Trophoblast cell (in vitro differentiated cells and primary cell): ENCODE results near the gene BUB1.

Experiments used
- DNase-seq, 2 donors: peaks; one replicate each; pipeline ENCODE4 v3.0.0-alpha.2; 2016
- H2AFZ ChIP-seq: 2 replicates; pipeline ENCODE4 v1.6.1; 2013; ENCODE audit warnings: low read length, moderate library complexity, mild to moderate bottlenecking; ENCODE audit not compliant: insufficient read depth, poor library complexity
- H2AK5ac ChIP-seq: 2 replicates; pipeline ENCODE4 v1.6.1; 2013; ENCODE audit warnings: mild to moderate bottlenecking, low read length
- H2BK120ac ChIP-seq: 2 replicates; pipeline ENCODE4 v1.6.1; 2013; ENCODE audit warnings: low read length, mild to moderate bottlenecking, moderate library complexity; ENCODE audit not compliant: insufficient read depth, poor library complexity
- H2BK12ac ChIP-seq: 2 replicates; pipeline ENCODE4 v1.6.1; 2013; ENCODE audit warnings: mild to moderate bottlenecking, low read length, moderate library complexity
- H2BK5ac ChIP-seq: 2 replicates; pipeline ENCODE4 v1.6.1; 2013; ENCODE audit warnings: low read length, low read depth, moderate library complexity, mild to moderate bottlenecking; ENCODE audit not compliant: poor library complexity
- H3K14ac ChIP-seq: 2 replicates; pipeline ENCODE4 v1.6.1; 2013; ENCODE audit warnings: mild to moderate bottlenecking, low read length
- H3K18ac ChIP-seq: 2 replicates; pipeline ENCODE4 v1.6.1; 2013; ENCODE audit warnings: mild to moderate bottlenecking, low read length
- H3K23ac ChIP-seq: 2 replicates; pipeline ENCODE4 v1.6.1; 2013; ENCODE audit warnings: low read length
- H3K27ac ChIP-seq: 2 replicates; pipeline ENCODE4 v1.5.1; 2013; ENCODE audit warnings: low read depth, mild to moderate bottlenecking, inconsistent platforms, low read length, moderate library complexity
- H3K27me3 ChIP-seq: 2 replicates; pipeline ENCODE4 v1.6.1; 2013; ENCODE audit warnings: inconsistent platforms, mild to moderate bottlenecking, low read length, moderate library complexity; ENCODE audit not compliant: insufficient read depth
- H3K36me3 ChIP-seq, 2 experiments: 1 replicate in 1 of 2; 2 replicates in 1 of 2; pipeline ENCODE4 v1.6.1; 2013; ENCODE audit warnings: low read length in 2 of 2, mild to moderate bottlenecking in 2 of 2, moderate library complexity in 1 of 2; ENCODE audit not compliant: insufficient read depth in 2 of 2, control insufficient read depth in 1 of 2
- H3K4ac ChIP-seq: 2 replicates; pipeline ENCODE4 v1.6.1; 2013; ENCODE audit warnings: low read depth, mild to moderate bottlenecking, low read length, moderate library complexity
- H3K4me1 ChIP-seq, 2 experiments: 1 replicate in 1 of 2; 2 replicates in 1 of 2; pipeline ENCODE4 v1.6.1; 2013; ENCODE audit warnings: low read length in 2 of 2, mild to moderate bottlenecking in 2 of 2, moderate library complexity in 1 of 2; ENCODE audit not compliant: insufficient read depth in 2 of 2, control insufficient read depth in 1 of 2
- H3K4me2 ChIP-seq: 2 replicates; pipeline ENCODE4 v1.6.1; 2013; ENCODE audit warnings: inconsistent platforms, mild to moderate bottlenecking, low read length, moderate library complexity
- H3K4me3 ChIP-seq: 2 replicates; pipeline ENCODE4 v1.5.1; 2013; ENCODE audit warnings: mild to moderate bottlenecking, low read depth, low read length, inconsistent platforms
- H3K79me1 ChIP-seq: one replicate; pipeline ENCODE4 v1.6.1; 2013; ENCODE audit warnings: low read length
- H3K79me2 ChIP-seq: 2 replicates; pipeline ENCODE4 v1.6.1; 2013; ENCODE audit warnings: low read length, mild to moderate bottlenecking; ENCODE audit not compliant: control insufficient read depth, insufficient read depth, poor library complexity
- H3K9ac ChIP-seq: 2 replicates; pipeline ENCODE4 v1.6.1; 2013; ENCODE audit warnings: mild to moderate bottlenecking, low read length
- H3K9me3 ChIP-seq: 2 replicates; pipeline ENCODE4 v1.6.1; 2013; ENCODE audit warnings: low read depth, mild to moderate bottlenecking, control low read depth, inconsistent platforms, low read length; ENCODE audit not compliant: insufficient read depth
- H4K12ac ChIP-seq: 2 replicates; pipeline ENCODE4 v1.6.1; 2013; ENCODE audit warnings: low read depth, mild to moderate bottlenecking, low read length, moderate library complexity
- H4K8ac ChIP-seq: 2 replicates; pipeline ENCODE4 v1.6.1; 2013; ENCODE audit warnings: low read depth, mild to moderate bottlenecking, low read length, moderate library complexity
- H4K91ac ChIP-seq: one replicate; pipeline ENCODE4 v1.6.1; 2013; ENCODE audit warnings: low read depth, mild to moderate bottlenecking, low read length, moderate library complexity
- WGBS: extraction: QIAGEN DNeasy Blood & Tissue Kit; methylation state at CpG from one replicate; pipeline ENCODE4 v1.1.7; 2013; ENCODE audit warnings: missing lambda C conversion rate; ENCODE audit not compliant: insufficient read length, insufficient coverage; ENCODE audit errors: extremely low coverage; 5-methylcytosine and 5-hydroxymethylcytosine counted together

Gene BUB1

DNA sequence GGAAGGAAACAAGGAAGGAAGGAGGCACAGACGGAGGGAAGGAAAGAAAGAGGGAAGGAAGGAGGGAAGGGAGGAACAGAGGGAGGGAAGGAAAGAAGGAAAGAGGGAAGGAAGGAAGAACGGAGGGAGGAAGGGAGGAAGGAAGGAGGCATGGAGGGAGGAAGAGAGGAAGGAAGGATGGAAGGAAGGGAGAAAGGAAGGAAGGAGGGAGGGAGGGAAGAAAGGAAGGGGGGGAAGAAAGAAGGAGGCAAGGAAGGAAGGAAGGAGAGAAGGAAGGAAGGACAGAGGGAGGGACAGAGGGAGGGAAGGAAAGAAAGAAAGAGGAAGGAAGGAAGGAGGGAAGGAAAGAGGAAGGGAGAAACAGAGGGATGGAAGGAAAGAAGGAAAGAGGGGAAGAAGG is 47.0 kb upstream of the BUB1 start:
- Histone ChIP-seq H3K4me2 (no peak overlapping the region), H3K4me3 (no peak overlapping the region), H3K27ac (no peak overlapping the region), H3K79me1 (no peaks in the 10 kb centered on the region), H2BK120ac (no peak overlapping the region), H2AK5ac (no peak overlapping the region), H3K23ac (no peak overlapping the region), H3K18ac (no peak overlapping the region), H2BK5ac (no peak overlapping the region), H3K4ac (no peak overlapping the region), H4K12ac (no peak overlapping the region), H3K4me1 (peaks cover 0 to 3% of the 10 kb centered on the region in 2 experiments), H3K9ac (no peak overlapping the region), H2BK12ac (no peak overlapping the region), H3K9me3 (peaks cover 2% of the 10 kb centered on the region), H4K91ac (no peak overlapping the region), H2AFZ (no peak overlapping the region), H3K79me2 (no peaks in the 10 kb centered on the region), H4K8ac (no peak overlapping the region), H3K36me3 (no peaks in the 10 kb centered on the region), H3K27me3 (no peaks in the 10 kb centered on the region), H3K14ac (no peak overlapping the region)
- 67% methylated on average over 1 of the region's 2 CpGs for WGBS
- no peak for DNase-seq

DNA sequence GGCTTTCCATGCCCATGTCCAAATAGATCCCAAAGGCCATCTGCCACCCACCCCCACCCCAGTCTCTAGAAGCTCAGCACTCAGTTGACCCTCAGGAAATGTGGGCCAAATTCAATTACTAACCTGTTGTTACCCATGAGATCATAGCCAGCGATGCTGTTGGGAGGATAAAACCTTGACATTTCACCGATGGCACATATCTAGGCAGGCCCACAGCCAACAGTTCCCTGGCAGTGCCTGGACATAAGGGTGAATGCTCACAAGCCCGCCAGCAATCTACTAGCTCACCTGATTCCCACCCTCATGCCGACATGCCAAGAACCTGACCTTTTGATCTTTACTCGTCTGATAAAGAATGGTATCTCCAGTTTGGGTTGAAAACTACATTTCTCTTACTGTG is 42.7 kb upstream of the BUB1 start:
- Histone ChIP-seq H3K79me1 (no peaks in the 10 kb centered on the region), H2BK5ac (no peak overlapping the region), H3K9me3 (peaks cover 3% of the 10 kb centered on the region)

DNA sequence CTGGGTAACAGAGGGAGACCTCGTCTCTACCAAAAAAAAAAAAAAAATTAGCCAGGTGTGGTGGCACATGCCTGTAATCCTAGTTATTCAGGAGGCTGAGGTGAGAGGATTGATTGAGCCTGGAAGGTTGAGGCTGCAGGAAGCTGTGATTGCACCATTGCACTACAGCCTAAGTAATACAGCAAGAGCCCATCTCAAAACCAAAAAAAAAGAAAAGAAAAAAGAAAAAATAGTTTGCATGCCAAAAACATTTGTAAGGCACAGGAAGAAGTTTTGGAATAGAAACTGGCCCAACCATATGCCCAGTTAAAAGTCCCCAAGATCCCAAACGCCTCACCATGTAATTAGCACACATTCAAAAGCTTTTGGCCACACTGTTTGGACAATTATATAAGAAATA is 41.1 kb upstream of the BUB1 start:
- H3K9ac ChIP-seq: no peak overlapping the region
- no peaks in the 10 kb centered on the region for H3K79me1 ChIP-seq
- no peak overlapping the region for H4K91ac ChIP-seq
- peaks cover 0 to 3% of the 10 kb centered on the region in 2 experiments for H3K4me1 ChIP-seq
- H2AK5ac ChIP-seq: no peak overlapping the region
- H3K9me3 ChIP-seq: peaks cover 3% of the 10 kb centered on the region
- no peaks in the 10 kb centered on the region for H3K79me2 ChIP-seq
- no peak overlapping the region for H4K8ac ChIP-seq
- WGBS: no CpG with 5 or more reads among the region's 2 CpGs
- H3K18ac ChIP-seq: no peak overlapping the region
- H3K36me3 ChIP-seq: no peaks in the 10 kb centered on the region
- H4K12ac ChIP-seq: no peak overlapping the region
- no peak overlapping the region for H3K4ac ChIP-seq
- H3K27ac ChIP-seq: no peak overlapping the region
- H3K27me3 ChIP-seq: no peaks in the 10 kb centered on the region
- no peak overlapping the region for H2BK12ac ChIP-seq
- no peak overlapping the region for H2AFZ ChIP-seq
- no peak overlapping the region for H3K23ac ChIP-seq
- no peak overlapping the region for H3K4me3 ChIP-seq
- H3K4me2 ChIP-seq: no peak overlapping the region
- no peak overlapping the region for H2BK120ac ChIP-seq
- DNase-seq: peak in 1 of 2 donors; percentile 59
- no peak overlapping the region for H3K14ac ChIP-seq
- no peak overlapping the region for H2BK5ac ChIP-seq

More for the DNA sequence above, 42.7 kb upstream of the BUB1 start:
- Histone ChIP-seq H3K23ac (no peak overlapping the region), H4K12ac (no peak overlapping the region), H3K18ac (no peak overlapping the region), H2BK12ac (no peak overlapping the region), H2BK120ac (no peak overlapping the region), H4K8ac (no peak overlapping the region), H2AFZ (no peak overlapping the region), H3K4me2 (no peak overlapping the region), H3K36me3 (no peaks in the 10 kb centered on the region), H4K91ac (no peak overlapping the region), H3K14ac (no peak overlapping the region), H3K27me3 (no peaks in the 10 kb centered on the region), H3K79me2 (no peaks in the 10 kb centered on the region), H3K9ac (no peak overlapping the region), H3K4me3 (no peak overlapping the region), H3K4ac (no peak overlapping the region), H3K4me1 (peaks cover 0 to 3% of the 10 kb centered on the region in 2 experiments), H3K27ac (no peak overlapping the region), H2AK5ac (no peak overlapping the region)
- peak; percentile 69 to 87 for DNase-seq
- no CpG with 5 or more reads among the region's 5 CpGs for WGBS

DNA sequence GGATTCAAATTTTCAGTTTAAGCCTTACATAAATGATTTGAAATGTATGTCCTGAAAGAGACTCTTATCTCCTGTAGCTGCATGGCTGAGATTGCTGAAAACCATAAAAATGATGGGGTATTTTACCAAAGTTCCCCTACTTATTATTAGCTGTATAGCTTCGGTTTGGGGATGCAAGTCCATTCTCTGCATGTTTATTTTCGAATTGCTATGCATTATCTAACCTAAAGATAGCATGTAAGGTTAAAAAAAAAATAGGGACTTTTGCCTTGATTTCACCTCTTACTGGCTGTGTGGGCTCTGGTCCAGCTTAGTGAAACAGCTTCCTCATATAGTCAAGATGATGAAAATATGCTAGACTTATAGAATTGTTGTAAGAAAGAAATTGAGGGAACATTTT is 40.5 kb upstream of the BUB1 start:
- Histone ChIP-seq H3K9me3 (peaks cover 3% of the 10 kb centered on the region), H3K18ac (no peak overlapping the region), H3K4me3 (no peak overlapping the region), H3K9ac (no peak overlapping the region), H3K27me3 (no peaks in the 10 kb centered on the region), H3K14ac (no peak overlapping the region), H3K27ac (no peak overlapping the region), H3K79me2 (no peaks in the 10 kb centered on the region), H4K12ac (no peak overlapping the region), H2AK5ac (no peak overlapping the region), H2BK5ac (no peak overlapping the region), H2BK120ac (no peak overlapping the region), H4K8ac (no peak overlapping the region), H3K23ac (no peak overlapping the region), H3K79me1 (no peaks in the 10 kb centered on the region), H2AFZ (no peak overlapping the region), H3K4me2 (no peak overlapping the region), H3K36me3 (no peaks in the 10 kb centered on the region), H3K4ac (no peak overlapping the region), H3K4me1 (peaks cover 3 to 6% of the 10 kb centered on the region in 2 experiments), H4K91ac (no peak overlapping the region), H2BK12ac (no peak overlapping the region)
- no CpG with 5 or more reads among the region's 2 CpGs for WGBS
- DNase-seq: no peak
